ENCODE data around the gene TSPAN14. TPM values are rescaled to one million over a fixed set of nuclear protein-coding genes. Genes with fewer than 3 reads are reported as not detected.

TSPAN14 gene
- total RNA-seq, 4 donors from 2014 or later = 18.9 to 72.9 (median 55.8) TPM

GRCh38 chr10:80436446-80437098 is 17.5 kb upstream of the TSPAN14 start:
- DNase-seq = no peak
- H3K4me1 ChIP-seq = no peaks in the 10 kb centered on the region
- H3K4me3 ChIP-seq = no peak overlapping the region
- H3K27ac ChIP-seq = no peak overlapping the region
- peaks cover 0 to 7% (median 0%) of the 10 kb centered on the region in 4 donors for H3K36me3 ChIP-seq
- H3K9me3 ChIP-seq = no peaks in the 10 kb centered on the region
- TF ChIP-seq EP300 (IDR thresholded peaks at IDR 0.05; ENCODE audit: low read depth) = no peak
- TF ChIP-seq, protein P1, sequence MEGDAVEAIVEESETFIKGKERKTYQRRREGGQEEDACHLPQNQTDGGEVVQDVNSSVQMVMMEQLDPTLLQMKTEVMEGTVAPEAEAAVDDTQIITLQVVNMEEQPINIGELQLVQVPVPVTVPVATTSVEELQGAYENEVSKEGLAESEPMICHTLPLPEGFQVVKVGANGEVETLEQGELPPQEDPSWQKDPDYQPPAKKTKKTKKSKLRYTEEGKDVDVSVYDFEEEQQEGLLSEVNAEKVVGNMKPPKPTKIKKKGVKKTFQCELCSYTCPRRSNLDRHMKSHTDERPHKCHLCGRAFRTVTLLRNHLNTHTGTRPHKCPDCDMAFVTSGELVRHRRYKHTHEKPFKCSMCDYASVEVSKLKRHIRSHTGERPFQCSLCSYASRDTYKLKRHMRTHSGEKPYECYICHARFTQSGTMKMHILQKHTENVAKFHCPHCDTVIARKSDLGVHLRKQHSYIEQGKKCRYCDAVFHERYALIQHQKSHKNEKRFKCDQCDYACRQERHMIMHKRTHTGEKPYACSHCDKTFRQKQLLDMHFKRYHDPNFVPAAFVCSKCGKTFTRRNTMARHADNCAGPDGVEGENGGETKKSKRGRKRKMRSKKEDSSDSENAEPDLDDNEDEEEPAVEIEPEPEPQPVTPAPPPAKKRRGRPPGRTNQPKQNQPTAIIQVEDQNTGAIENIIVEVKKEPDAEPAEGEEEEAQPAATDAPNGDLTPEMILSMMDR (IDR thresholded peaks at IDR 0.05) = no peak
- no peak for TF ChIP-seq POLR2AphosphoS5 (IDR thresholded peaks at IDR 0.05)
- no peak for TF ChIP-seq POLR2A (IDR thresholded peaks at IDR 0.05)
- 66 to 80% methylated on average over 4 to 6 of the region's 6 CpGs for WGBS, 2 donors (ENCODE audit: low coverage in 1 of 2)
- in situ Hi-C loops (cut with MboI; ENCODE audit: low pct_ligation_motif_present in 1 of 4, low pct_unique_long_range_greater_than_20kb in 1 of 4, low sequenced_read_pairs in 3 of 4) (loop anchor here in 1 of 4 donors (10.0 kb wide), 1 partner anchor 68 kb away; no protein-coding TSS in a partner anchor), intact Hi-C loops (cut with DNase I; ENCODE audit: low total_unique reads) (no loop called here)
- no peaks in the 10 kb centered on the region for H3K27me3 ChIP-seq

DNA sequence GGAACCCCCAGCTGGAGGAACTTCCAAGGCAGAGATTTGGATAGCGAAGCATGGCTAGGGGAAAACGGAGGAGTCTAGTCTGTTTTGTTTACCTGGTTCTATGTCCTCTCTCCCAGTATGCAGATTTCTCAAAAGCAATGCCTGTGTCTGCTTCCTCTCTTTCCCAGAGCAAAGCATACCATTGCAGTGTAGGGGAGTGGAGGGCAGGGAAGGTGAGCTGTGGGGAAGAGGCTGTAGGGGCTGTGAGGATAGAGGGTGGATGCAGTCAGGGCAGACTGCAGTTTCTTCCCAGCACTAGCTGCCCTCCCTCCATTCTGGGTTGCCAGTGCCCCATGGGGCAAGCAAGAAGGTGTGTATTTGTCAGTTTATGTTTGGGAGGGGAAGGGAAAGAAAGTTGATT is 16.9 kb upstream of the TSPAN14 start:
- no peaks in the 10 kb centered on the region for H3K4me1 ChIP-seq
- peaks cover 0 to under 1% (median 0%) of the 10 kb centered on the region in 4 donors for H3K36me3 ChIP-seq
- intact Hi-C loops (cut with DNase I; ENCODE audit: low total_unique reads) (no loop called here), in situ Hi-C loops (cut with MboI; ENCODE audit: low pct_ligation_motif_present in 1 of 4, low pct_unique_long_range_greater_than_20kb in 1 of 4, low sequenced_read_pairs in 3 of 4) (loop anchor here in 1 of 4 donors (10.0 kb wide), 1 partner anchor 68 kb away; no protein-coding TSS in a partner anchor)
- no peaks in the 10 kb centered on the region for H3K27me3 ChIP-seq
- DNase-seq = no peak
- WGBS, 2 donors (ENCODE audit: low coverage in 1 of 2) = 77% methylated on average over 2 of the region's 2 CpGs; no CpG with 5 or more reads in 1 of the 2 donors
- no peak overlapping the region for H3K4me3 ChIP-seq
- no peaks in the 10 kb centered on the region for H3K9me3 ChIP-seq
- H3K27ac ChIP-seq = no peak overlapping the region
- TF ChIP-seq EP300 (IDR thresholded peaks at IDR 0.05; ENCODE audit: low read depth) (no peak), POLR2AphosphoS5 (IDR thresholded peaks at IDR 0.05) (no peak), POLR2A (IDR thresholded peaks at IDR 0.05) (no peak)
- TF ChIP-seq, protein P1 (IDR thresholded peaks at IDR 0.05) = no peak

GRCh38 chr10:80441831-80442230 is 12.3 kb upstream of the TSPAN14 start:
- TF ChIP-seq, protein P1 (IDR thresholded peaks at IDR 0.05) = no peak
- TF ChIP-seq POLR2AphosphoS5 (IDR thresholded peaks at IDR 0.05) = no peak
- no peak for TF ChIP-seq EP300 (IDR thresholded peaks at IDR 0.05; ENCODE audit: low read depth)
- TF ChIP-seq POLR2A (IDR thresholded peaks at IDR 0.05) = no peak
- H3K36me3 ChIP-seq = no peaks in the 10 kb centered on the region
- WGBS, 2 donors (ENCODE audit: low coverage in 1 of 2) = 91% methylated on average over 8 of the region's 8 CpGs; no CpG with 5 or more reads in 1 of the 2 donors
- DNase-seq = no peak
- H3K4me3 ChIP-seq = no peak overlapping the region
- intact Hi-C loops (cut with DNase I; ENCODE audit: low total_unique reads) = no loop called here
- H3K27me3 ChIP-seq = no peaks in the 10 kb centered on the region
- no peaks in the 10 kb centered on the region for H3K9me3 ChIP-seq
- H3K27ac ChIP-seq = no peak overlapping the region
- in situ Hi-C loops (cut with MboI; ENCODE audit: low pct_ligation_motif_present in 1 of 4, low pct_unique_long_range_greater_than_20kb in 1 of 4, low sequenced_read_pairs in 3 of 4) = loop anchor here in 3 of 4 donors (10.0 kb wide), 2 partner anchors 57 to 63 kb away; no protein-coding TSS in a partner anchor
- peaks cover 0 to 9% (median 0%) of the 10 kb centered on the region in 4 donors for H3K4me1 ChIP-seq

DNA sequence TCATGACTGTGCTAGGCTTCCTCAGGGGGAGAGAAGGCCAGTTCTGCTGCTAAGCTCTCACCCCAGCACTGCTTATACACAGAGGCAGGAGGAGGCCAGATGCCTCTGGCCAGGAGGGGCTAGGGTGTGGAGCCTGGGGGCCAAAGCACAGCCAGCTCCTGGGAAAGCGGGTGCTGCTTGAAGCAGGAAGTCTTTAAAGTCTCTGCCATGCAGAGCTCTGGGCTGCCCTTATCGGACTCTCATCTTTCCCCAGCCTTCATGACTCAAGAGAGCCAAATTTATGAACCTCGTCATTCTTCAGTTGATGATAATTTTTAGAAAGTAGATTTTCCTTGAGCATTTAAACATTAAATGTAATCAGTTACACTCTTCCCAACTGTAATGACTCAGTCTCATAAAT is 11.2 kb upstream of the TSPAN14 start:
- intact Hi-C loops (cut with DNase I; ENCODE audit: low total_unique reads) (no loop called here), in situ Hi-C loops (cut with MboI; ENCODE audit: low pct_ligation_motif_present in 1 of 4, low pct_unique_long_range_greater_than_20kb in 1 of 4, low sequenced_read_pairs in 3 of 4) (loop anchor here in 3 of 4 donors (10.0 kb wide), 2 partner anchors 58 to 62 kb away; no protein-coding TSS in a partner anchor)
- 43% methylated on average over 3 of the region's 3 CpGs; no CpG with 5 or more reads in 1 of the 2 donors for WGBS, 2 donors (ENCODE audit: low coverage in 1 of 2)
- no peak for TF ChIP-seq POLR2AphosphoS5 (IDR thresholded peaks at IDR 0.05)
- TF ChIP-seq POLR2A (IDR thresholded peaks at IDR 0.05) = no peak
- TF ChIP-seq, protein P1 (IDR thresholded peaks at IDR 0.05) = no peak
- TF ChIP-seq EP300 (IDR thresholded peaks at IDR 0.05; ENCODE audit: low read depth) = no peak
- H3K36me3 ChIP-seq = no peaks in the 10 kb centered on the region
- H3K27me3 ChIP-seq = no peaks in the 10 kb centered on the region
- DNase-seq = no peak
- H3K4me3 ChIP-seq = no peak overlapping the region
- no peaks in the 10 kb centered on the region for H3K9me3 ChIP-seq
- H3K4me1 ChIP-seq = peaks cover 0 to 9% (median 0%) of the 10 kb centered on the region in 4 donors
- H3K27ac ChIP-seq = no peak overlapping the region
